Ishikawa (cell line): ENCODE data around the gene YEATS2.

Experiments
- CEBPB ChIP-seq: IDR thresholded peaks from 2 replicates; pipeline ENCODE4 v1.6.1; 2012
- EGR1 ChIP-seq: IDR thresholded peaks from 2 replicates; pipeline ENCODE4 v1.6.1; 2012
- EP300 ChIP-seq: IDR thresholded peaks from 2 replicates; pipeline ENCODE4 v1.6.1; 2012; ENCODE audit warnings: borderline replicate concordance
- FOXM1 ChIP-seq: IDR thresholded peaks from 2 replicates; pipeline ENCODE4 v1.6.1; 2012; ENCODE audit warnings: low read depth, borderline replicate concordance
- RAD21 ChIP-seq: IDR thresholded peaks from 2 replicates; pipeline ENCODE4 v1.6.1; 2012; ENCODE audit warnings: low read depth
- TAF1 ChIP-seq: IDR thresholded peaks from 2 replicates; pipeline ENCODE4 v1.6.1; 2012; ENCODE audit warnings: low read depth, mild to moderate bottlenecking
- TCF12 ChIP-seq: IDR thresholded peaks from 2 replicates; pipeline ENCODE4 v1.6.1; 2012; ENCODE audit warnings: low read depth
- TEAD4 ChIP-seq: IDR thresholded peaks from 2 replicates; pipeline ENCODE4 v1.6.1; 2012
- YY1 ChIP-seq: IDR thresholded peaks from 2 replicates; pipeline ENCODE4 v1.6.1; 2012; ENCODE audit warnings: low read depth
- ZBTB7A ChIP-seq: IDR thresholded peaks from 2 replicates; pipeline ENCODE4 v1.6.1; 2012; ENCODE audit warnings: low read depth
- TF ChIP-seq, protein P1 (sequence below): IDR thresholded peaks from 2 replicates; pipeline ENCODE4 v1.6.1; 2012
- TF ChIP-seq, protein P2 (sequence below): IDR thresholded peaks from 2 replicates; pipeline ENCODE4 v1.6.1; 2012
- TF ChIP-seq, protein P3 (sequence below): IDR thresholded peaks from 2 replicates; pipeline ENCODE4 v1.6.1; 2012; ENCODE audit warnings: low read depth, mild to moderate bottlenecking

DNA sequence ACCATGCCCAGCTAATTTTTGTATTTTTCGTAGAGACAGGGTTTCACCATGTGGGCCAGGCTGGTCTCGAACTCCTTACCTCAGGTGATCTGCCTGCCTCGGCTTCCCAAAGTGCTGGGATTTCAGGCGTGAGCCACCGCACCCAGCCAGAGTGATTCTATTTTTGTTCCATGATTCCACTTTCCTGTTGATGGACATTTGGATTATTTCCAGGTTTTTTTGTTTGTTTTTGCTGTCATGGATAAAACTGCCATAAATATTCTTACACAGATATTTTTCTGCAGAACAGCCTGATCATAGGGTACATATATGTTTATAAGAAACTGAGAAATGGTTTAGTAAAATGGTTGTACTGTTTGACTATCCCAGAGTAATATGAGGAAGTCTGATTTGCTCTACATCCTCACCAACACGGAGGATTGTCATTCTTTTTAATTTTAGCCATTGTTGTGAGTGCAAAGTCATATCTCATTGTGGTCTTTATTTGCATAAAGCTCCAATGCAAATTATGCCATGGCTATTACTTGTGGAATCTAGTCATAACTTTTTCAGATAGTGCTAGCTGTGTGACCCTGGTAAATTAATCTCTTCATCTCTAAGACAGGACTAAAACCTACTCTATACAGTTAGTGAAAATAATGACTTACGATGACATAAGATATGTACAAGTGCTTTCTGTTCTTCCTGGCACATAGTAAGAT is 85.1 kb downstream of the YEATS2 start:
- TF ChIP-seq EP300 (no peak), CEBPB (no peak), FOXM1 (no peak), TAF1 (no peak), YY1 (no peak), RAD21 (no peak), EGR1 (no peak), ZBTB7A (no peak), TEAD4 (no peak), TCF12 (no peak)
- TF ChIP-seq, protein P1, sequence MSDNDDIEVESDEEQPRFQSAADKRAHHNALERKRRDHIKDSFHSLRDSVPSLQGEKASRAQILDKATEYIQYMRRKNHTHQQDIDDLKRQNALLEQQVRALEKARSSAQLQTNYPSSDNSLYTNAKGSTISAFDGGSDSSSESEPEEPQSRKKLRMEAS = no peak
- TF ChIP-seq, protein P2, sequence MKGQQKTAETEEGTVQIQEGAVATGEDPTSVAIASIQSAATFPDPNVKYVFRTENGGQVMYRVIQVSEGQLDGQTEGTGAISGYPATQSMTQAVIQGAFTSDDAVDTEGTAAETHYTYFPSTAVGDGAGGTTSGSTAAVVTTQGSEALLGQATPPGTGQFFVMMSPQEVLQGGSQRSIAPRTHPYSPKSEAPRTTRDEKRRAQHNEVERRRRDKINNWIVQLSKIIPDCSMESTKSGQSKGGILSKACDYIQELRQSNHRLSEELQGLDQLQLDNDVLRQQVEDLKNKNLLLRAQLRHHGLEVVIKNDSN = no peak
- TF ChIP-seq, protein P3, sequence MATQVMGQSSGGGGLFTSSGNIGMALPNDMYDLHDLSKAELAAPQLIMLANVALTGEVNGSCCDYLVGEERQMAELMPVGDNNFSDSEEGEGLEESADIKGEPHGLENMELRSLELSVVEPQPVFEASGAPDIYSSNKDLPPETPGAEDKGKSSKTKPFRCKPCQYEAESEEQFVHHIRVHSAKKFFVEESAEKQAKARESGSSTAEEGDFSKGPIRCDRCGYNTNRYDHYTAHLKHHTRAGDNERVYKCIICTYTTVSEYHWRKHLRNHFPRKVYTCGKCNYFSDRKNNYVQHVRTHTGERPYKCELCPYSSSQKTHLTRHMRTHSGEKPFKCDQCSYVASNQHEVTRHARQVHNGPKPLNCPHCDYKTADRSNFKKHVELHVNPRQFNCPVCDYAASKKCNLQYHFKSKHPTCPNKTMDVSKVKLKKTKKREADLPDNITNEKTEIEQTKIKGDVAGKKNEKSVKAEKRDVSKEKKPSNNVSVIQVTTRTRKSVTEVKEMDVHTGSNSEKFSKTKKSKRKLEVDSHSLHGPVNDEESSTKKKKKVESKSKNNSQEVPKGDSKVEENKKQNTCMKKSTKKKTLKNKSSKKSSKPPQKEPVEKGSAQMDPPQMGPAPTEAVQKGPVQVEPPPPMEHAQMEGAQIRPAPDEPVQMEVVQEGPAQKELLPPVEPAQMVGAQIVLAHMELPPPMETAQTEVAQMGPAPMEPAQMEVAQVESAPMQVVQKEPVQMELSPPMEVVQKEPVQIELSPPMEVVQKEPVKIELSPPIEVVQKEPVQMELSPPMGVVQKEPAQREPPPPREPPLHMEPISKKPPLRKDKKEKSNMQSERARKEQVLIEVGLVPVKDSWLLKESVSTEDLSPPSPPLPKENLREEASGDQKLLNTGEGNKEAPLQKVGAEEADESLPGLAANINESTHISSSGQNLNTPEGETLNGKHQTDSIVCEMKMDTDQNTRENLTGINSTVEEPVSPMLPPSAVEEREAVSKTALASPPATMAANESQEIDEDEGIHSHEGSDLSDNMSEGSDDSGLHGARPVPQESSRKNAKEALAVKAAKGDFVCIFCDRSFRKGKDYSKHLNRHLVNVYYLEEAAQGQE = no peak
